ENCODE results near the gene SIAH3. TPM values are rescaled to one million over a fixed set of nuclear protein-coding genes. Genes with fewer than 3 reads are reported as not detected.

SIAH3 gene
- total and polyA plus RNA-seq, 10 of the 15 experiments (the other 5 are each of a cell fraction or from before 2014, with no cell fraction given) = not detected

DNA sequence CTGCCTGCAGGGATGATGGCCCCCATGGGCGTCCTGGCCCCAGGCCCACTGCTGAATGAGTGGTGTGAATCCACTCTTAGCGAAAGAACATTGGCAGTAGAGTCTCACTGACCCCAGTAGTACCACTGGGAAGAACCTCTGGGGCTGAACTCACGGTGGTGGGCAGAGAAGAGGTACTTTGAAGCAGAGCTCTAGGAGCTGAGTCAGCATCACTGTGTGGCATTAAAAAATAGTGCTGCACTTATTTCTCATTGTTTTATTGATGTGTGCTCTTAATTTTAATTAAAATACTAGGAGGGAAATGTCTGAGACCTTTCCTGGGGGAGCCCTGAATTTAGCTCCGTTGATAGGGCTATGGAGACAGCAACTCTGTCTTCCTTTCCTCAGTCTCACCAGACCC lies 88.1 kb downstream of the SIAH3 start:
- Histone ChIP-seq H3K79me2 (ENCODE audit: control insufficient read depth, insufficient read depth, low read length) (no peaks in the 10 kb centered on the region), H3K4me1 (ENCODE audit: control insufficient read depth, insufficient read depth, low read length) (no peaks in the 10 kb centered on the region), H3K9me3 (replicated peaks; ENCODE audit: control insufficient read depth, insufficient read depth, low read length) (no peaks in the 10 kb centered on the region), H3K9ac (ENCODE audit: control insufficient read depth, insufficient read depth, low read length) (no peak overlapping the region), H3K4me3 (no peak overlapping the region), H3K27me3 (replicated peaks in 1 of 2; ENCODE audit: control insufficient read depth in 2 of 2, insufficient read depth in 2 of 2, low read length in 1 of 2) (no peaks in the 10 kb centered on the region), H3K27ac (ENCODE audit: control insufficient read depth, insufficient read depth) (no peak overlapping the region), H2AFZ (ENCODE audit: control insufficient read depth, low read depth, low read length) (no peak overlapping the region), H3K4me2 (ENCODE audit: control insufficient read depth, insufficient read depth) (no peak overlapping the region), H4K20me1 (ENCODE audit: control insufficient read depth, insufficient read depth) (no peaks in the 10 kb centered on the region), H3K36me3 (ENCODE audit: control insufficient read depth in 2 of 2, insufficient read depth in 2 of 2, low read length in 1 of 2) (no peaks in the 10 kb centered on the region)
- ChIA-PET POLR2A (no interaction called here), CTCF (no interaction called here), RAD21 (ENCODE audit: unreplicated experiment) (no interaction called here), SMC1A (ENCODE audit: uncharacterized antibody, unreplicated experiment) (interaction anchor here (0.7 to 1.2 kb wide), 2 partner anchors 22 to 140 kb away, joined by 3 read pairs; no protein-coding TSS in a partner anchor)
- DNase-seq (ENCODE audit: low read depth, low spot score) (no peak), ATAC-seq (no peak), FAIRE-seq (no peak)
- no peak for TF ChIP-seq IKZF1 (conservative IDR thresholded peaks at IDR 0.05)
- TF ChIP-seq LARP7 (IDR thresholded peaks at IDR 0.05) = no peak
- no peak for TF ChIP-seq HSF1 (IDR thresholded peaks at IDR 0.05; ENCODE audit: low read depth, low read length)
- no peak for TF ChIP-seq ZNF592 (IDR thresholded peaks at IDR 0.05)
- no peak for TF ChIP-seq IRF3 (IDR thresholded peaks at IDR 0.05)
- TF ChIP-seq STAT1 (conservative IDR thresholded peaks at IDR 0.05) = no peak
- TF ChIP-seq NKRF (conservative IDR thresholded peaks at IDR 0.05) = no peak
- no peak for TF ChIP-seq SKIL (IDR thresholded peaks at IDR 0.05; ENCODE audit: low read depth, poor library complexity, severe bottlenecking)
- TF ChIP-seq NR2F1 (conservative IDR thresholded peaks at IDR 0.05) = no peak
- in situ Hi-C loops (cut with MboI) (no loop called here), intact Hi-C loops (cut with micrococcal nuclease; ENCODE audit: unreplicated experiment) (no loop called here)
- no TSS peak for BruUV-seq (replicated peaks)
- 29% methylated on average over 4 of the region's 4 CpGs for WGBS (ENCODE audit: insufficient coverage, insufficient replicate concordance, low lambda C conversion rate, missing lambda C conversion rate)

Measured in GM12878 (cell line).